HG03095 (cell line): ENCODE results near the gene MICA.
"Not testable (repeated sequence)": the region's sequence is repeated elsewhere in the genome, so short reads cannot be mapped to it uniquely, and the experiment has no call there.

ENCODE experiments used
- ATAC-seq: cut with Tn5 transposase; IDR thresholded peaks from one replicate; pipeline ENCODE4 v1.9.1; 2021; ENCODE audit warnings: moderate library complexity; ENCODE audit not compliant: unreplicated experiment

MICA gene

DNA sequence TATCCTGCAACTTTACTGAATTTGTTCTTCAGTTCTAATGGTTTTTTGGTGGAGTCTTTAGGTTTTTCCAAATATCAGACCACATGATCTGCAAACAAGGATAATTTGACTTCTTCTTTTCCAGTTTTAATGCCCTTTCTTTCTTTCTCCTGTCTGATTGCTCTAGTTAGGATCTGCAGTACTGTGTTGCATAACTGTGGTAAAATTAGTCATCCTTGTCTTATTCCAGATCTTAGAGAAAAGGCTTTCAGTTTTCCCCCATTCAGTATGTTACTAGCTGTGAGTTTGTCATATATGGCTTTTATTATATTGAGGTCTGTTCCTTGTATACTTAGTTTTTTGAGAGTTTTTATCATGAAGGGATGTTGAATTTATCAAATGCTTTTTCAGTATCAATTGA lies 4.3 kb downstream of the MICA start:
- no peak for ATAC-seq

DNA sequence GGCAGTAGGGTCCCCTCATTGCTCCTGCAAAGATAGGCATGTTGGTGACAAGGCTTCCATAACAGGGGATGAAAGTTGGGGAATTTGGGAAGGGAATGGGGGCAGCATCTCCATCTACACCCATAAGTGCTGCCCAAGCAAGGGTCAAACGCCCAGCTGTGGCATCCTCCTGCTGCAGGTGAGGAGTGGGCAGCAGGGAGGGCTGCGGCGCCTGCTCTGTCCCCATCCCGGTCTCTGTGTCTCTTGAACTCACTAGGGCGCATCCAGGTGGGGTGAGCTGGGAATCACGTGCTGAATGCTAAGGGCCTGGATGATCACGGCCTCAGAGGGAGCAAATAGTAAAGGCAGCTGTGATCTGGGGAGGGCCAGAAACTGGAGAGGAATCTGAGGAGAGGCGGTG lies 9.1 kb downstream of the MICA start:
- ATAC-seq, result no peak

- ATAC-seq, result not testable (repeated sequence)
These were observed 10.9 kb downstream of the MICA start for GRCh38 chr6:31414148-31414770.

DNA sequence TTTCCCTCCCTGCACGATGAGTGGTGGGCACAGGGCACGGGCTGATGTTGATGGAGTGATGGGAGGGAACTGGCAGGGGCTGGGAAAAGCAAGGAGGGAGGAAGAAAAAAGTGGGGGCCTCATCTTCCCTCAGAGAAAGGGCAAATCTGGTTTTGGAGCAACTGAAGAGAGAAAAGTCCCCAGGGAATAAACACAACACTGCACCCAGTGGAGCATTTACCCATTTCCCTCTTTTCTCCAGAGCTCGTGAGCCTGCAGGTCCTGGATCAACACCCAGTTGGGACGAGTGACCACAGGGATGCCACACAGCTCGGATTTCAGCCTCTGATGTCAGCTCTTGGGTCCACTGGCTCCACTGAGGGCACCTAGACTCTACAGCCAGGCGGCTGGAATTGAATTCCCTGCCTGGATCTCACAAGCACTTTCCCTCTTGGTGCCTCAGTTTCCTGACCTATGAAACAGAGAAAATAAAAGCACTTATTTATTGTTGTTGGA lies 11.4 kb downstream of the MICA start:
- ATAC-seq, result no peak

DNA sequence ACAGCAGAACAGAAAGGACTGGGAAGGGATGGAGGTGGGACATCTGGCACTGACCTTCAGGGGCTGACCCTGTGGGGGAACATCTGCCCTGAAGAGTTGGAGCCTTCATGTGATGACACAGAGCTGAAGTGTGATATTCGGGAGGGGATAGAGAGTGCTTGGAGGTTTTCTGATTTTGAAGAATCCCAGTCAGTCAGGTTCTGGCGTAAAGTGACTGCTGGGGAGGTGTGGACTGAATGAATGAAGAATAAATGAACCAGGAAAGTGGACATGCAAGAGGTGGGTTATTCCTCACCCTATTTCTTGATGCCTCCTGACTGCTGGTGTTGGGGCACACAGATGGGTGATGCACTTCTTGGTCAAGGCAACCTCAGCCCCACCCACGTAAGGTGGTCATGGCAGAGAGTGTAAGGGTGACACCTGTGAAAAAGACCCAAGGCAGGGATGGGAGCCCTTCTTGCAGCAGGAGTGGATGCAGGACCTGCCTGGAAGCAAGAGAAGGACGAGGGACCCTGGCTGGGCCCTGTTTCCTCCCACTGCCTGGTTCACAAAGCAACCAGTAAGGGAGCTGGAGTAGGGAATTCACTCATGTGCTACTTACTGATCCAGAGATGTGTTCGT lies 13.1 kb downstream of the MICA start:
- no peak for ATAC-seq

- ATAC-seq, result no peak
These were observed 14.9 kb downstream of the MICA start for GRCh38 chr6:31418251-31418650.

- no peak for ATAC-seq
These were observed 16.4 kb downstream of the MICA start for GRCh38 chr6:31419842-31420241.

GRCh38 chr6:31420546-31420945 lies 17.2 kb downstream of the MICA start:
- no peak for ATAC-seq

DNA sequence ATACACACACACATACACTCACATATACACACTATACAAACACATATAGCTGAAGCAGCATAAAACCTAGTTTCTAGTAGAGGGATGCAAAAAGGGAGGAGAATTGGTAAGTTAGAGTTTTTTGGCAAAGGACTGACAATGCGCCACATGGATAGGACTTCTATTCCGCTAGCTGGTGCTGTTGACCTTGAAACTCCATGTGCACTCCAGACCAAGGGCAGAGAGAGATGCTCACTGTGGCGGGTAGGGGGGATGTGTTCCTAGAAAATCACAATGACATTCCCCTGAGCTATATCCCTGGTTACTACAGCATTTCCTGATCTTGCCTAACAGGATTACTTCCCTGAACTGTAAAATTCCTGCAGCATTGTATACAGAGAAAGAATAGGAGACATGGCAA lies 19.2 kb downstream of the MICA start:
- no peak for ATAC-seq

GRCh38 chr6:31423550-31423949 lies 20.2 kb downstream of the MICA start:
- no peak for ATAC-seq

GRCh38 chr6:31426395-31427354 lies 23.3 kb downstream of the MICA start:
- ATAC-seq, result no peak

- ATAC-seq, result no peak
These were observed 27.1 kb downstream of the MICA start for GRCh38 chr6:31430449-31430848.

GRCh38 chr6:31435051-31435450 lies 31.7 kb downstream of the MICA start:
- not testable (repeated sequence) for ATAC-seq

GRCh38 chr6:31438222-31438621 lies 34.8 kb downstream of the MICA start:
- ATAC-seq, result no peak

- no peak for ATAC-seq
These were observed 35.3 kb downstream of the MICA start for GRCh38 chr6:31438677-31439076.

DNA sequence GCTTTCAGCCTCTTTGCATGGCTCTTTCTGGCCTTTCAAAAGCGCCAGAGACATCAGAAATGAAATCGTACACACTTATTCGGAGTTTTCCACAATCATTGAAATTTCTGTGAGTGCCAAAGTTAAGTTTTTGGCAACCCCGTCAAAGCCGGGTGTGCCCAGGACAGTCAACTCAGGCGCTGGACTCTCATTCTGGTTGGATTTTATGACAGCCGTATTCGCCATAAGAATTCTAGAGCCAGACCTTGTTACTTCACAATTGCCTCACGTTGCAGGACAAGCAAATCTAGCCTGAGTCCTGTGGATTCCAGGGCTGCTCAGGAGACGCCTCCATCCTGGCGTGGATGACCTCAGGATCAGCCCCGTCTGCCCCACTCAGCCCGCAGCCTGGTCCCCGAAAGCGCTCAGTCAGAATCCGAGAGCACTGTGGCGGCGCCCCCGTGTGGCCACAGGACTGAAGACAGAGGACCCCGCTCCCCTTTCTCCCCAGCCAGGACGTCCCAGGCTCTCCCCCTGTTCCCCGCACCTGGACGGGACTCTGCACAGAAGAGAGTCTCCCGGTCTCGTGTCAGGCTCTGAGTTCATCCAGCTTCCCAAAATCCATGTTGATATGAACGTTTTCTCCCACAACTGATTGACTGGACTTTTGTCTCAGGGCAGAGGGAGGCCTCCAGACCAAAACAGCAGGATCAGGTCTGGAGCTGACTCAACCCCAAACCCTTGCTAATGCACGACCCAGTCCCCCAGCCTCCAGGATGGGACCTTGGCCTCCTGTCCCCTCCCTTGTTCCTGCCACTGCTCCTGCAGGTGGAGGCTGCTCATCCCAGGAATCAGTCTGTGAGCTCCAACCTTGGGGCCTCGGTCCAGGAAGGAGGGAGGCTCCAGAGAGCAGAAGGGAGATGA lies 38.2 kb downstream of the MICA start:
- ATAC-seq, result no peak

DNA sequence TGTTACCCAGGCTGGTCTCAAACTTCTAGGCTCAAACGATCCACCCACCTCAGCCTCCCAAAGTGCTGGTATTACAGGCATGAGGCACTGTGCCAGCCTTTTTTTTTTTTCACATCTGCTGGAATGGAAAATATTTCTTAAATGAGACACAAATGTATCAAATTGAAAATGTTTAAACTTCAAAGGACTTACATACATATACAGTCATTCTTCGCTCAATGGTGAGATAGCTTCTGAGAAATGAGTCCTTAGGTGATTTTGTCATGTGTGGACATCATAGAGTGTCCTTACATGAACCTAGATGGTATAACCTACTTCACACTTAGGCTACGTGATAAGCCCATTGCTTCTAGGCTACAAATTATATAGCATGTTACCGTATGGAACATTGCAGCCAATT lies 43.1 kb downstream of the MICA start:
- no peak for ATAC-seq

DNA sequence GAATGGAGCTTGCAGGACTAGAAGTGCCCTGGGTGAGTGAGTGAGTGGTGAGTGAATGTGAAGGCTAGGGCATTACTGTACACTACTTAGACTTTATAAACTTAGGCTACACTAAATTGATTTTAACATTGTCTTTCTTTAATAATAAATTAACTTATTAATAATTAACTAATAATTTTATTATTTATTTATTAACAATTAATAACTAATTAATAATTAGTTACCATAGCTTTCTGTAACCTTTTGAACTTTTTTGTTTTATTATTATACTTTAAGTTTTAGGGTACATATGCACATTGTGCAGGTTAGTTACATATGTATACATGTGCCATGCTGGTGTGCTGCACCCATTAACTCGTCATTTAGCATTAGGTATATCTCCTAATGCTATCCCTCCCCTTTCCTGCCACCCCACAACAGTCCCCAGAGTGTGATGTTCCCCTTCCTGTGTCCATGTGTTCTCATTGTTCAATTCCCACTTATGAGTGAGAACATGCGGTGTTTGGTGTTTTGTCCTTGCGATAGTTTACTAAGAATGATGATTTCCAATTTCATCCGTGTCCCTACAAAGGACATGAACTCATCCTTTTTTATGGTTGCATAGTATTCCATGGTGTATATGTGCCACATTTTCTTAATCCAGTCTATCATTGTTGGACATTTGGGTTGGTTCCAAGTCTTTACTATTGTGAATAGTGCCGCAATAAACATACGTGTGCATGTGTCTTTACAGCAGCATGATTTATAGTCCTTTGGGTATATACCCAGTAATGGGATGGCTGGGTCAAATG lies 43.8 kb downstream of the MICA start:
- not testable (repeated sequence) for ATAC-seq

- no peak for ATAC-seq
These were observed 47.4 kb downstream of the MICA start for GRCh38 chr6:31450751-31451150.

GRCh38 chr6:31452859-31453258 lies 49.5 kb downstream of the MICA start:
- ATAC-seq, result no peak
